ENCODE data around the gene ENOX1.

Gene ENOX1

GRCh38 chr13:43676320-43676719 is 110.5 kb downstream of the ENOX1 start:
- in situ Hi-C loops (cut with HindIII; ENCODE audit: low sequenced_read_pairs): no loop called here

- in situ Hi-C loops (cut with HindIII; ENCODE audit: low sequenced_read_pairs): no loop called here
Measured at GRCh38 chr13:43675577-43675976, 111.2 kb downstream of the ENOX1 start.

GRCh38 chr13:43669964-43670363 is 116.8 kb downstream of the ENOX1 start:
- in situ Hi-C loops (cut with HindIII; ENCODE audit: low sequenced_read_pairs): no loop called here

- in situ Hi-C loops (cut with HindIII; ENCODE audit: low sequenced_read_pairs): no loop called here
Measured at GRCh38 chr13:43669101-43669500, 117.7 kb downstream of the ENOX1 start.

- in situ Hi-C loops (cut with HindIII; ENCODE audit: low sequenced_read_pairs): no loop called here
Measured at GRCh38 chr13:43666403-43666802, 120.4 kb downstream of the ENOX1 start.

GRCh38 chr13:43665388-43665787 is 121.4 kb downstream of the ENOX1 start:
- in situ Hi-C loops (cut with HindIII; ENCODE audit: low sequenced_read_pairs): no loop called here

GRCh38 chr13:43664700-43665191 is 122.0 kb downstream of the ENOX1 start:
- in situ Hi-C loops (cut with HindIII; ENCODE audit: low sequenced_read_pairs): no loop called here

- in situ Hi-C loops (cut with HindIII; ENCODE audit: low sequenced_read_pairs): no loop called here
Measured at GRCh38 chr13:43663474-43664090, 123.2 kb downstream of the ENOX1 start.

GRCh38 chr13:43662976-43663375 is 123.8 kb downstream of the ENOX1 start:
- in situ Hi-C loops (cut with HindIII; ENCODE audit: low sequenced_read_pairs): no loop called here

GRCh38 chr13:43661161-43661830 is 125.5 kb downstream of the ENOX1 start:
- in situ Hi-C loops (cut with HindIII; ENCODE audit: low sequenced_read_pairs): no loop called here

- in situ Hi-C loops (cut with HindIII; ENCODE audit: low sequenced_read_pairs): no loop called here
Measured at GRCh38 chr13:43657485-43657884, 129.3 kb downstream of the ENOX1 start.

GRCh38 chr13:43653980-43654379 is 132.8 kb downstream of the ENOX1 start:
- in situ Hi-C loops (cut with HindIII; ENCODE audit: low sequenced_read_pairs): no loop called here

GRCh38 chr13:43653395-43653794 is 133.4 kb downstream of the ENOX1 start:
- in situ Hi-C loops (cut with HindIII; ENCODE audit: low sequenced_read_pairs): no loop called here

- in situ Hi-C loops (cut with HindIII; ENCODE audit: low sequenced_read_pairs): no loop called here
Measured at GRCh38 chr13:43652760-43653159, 134.0 kb downstream of the ENOX1 start.

GRCh38 chr13:43650882-43651281 is 135.9 kb downstream of the ENOX1 start:
- in situ Hi-C loops (cut with HindIII; ENCODE audit: low sequenced_read_pairs): no loop called here

- in situ Hi-C loops (cut with HindIII; ENCODE audit: low sequenced_read_pairs): no loop called here
Measured at GRCh38 chr13:43648733-43649132, 138.0 kb downstream of the ENOX1 start.

- in situ Hi-C loops (cut with HindIII; ENCODE audit: low sequenced_read_pairs): no loop called here
Measured at GRCh38 chr13:43647471-43647870, 139.3 kb downstream of the ENOX1 start.

- in situ Hi-C loops (cut with HindIII; ENCODE audit: low sequenced_read_pairs): no loop called here
Measured at GRCh38 chr13:43640476-43640875, 146.3 kb downstream of the ENOX1 start.

GRCh38 chr13:43631106-43631505 is 155.7 kb downstream of the ENOX1 start:
- in situ Hi-C loops (cut with HindIII; ENCODE audit: low sequenced_read_pairs): no loop called here

GRCh38 chr13:43629691-43630480 is 156.9 kb downstream of the ENOX1 start:
- in situ Hi-C loops (cut with HindIII; ENCODE audit: low sequenced_read_pairs): no loop called here

GRCh38 chr13:43626994-43627393 is 159.8 kb downstream of the ENOX1 start:
- in situ Hi-C loops (cut with HindIII; ENCODE audit: low sequenced_read_pairs): no loop called here

- in situ Hi-C loops (cut with HindIII; ENCODE audit: low sequenced_read_pairs): no loop called here
Measured at GRCh38 chr13:43614063-43614462, 172.7 kb downstream of the ENOX1 start.

Measured in DLD1 (cell line).